Measurements from ENCODE around the gene TPD52L1. TPM values are rescaled to one million over a fixed set of nuclear protein-coding genes. Genes with fewer than 3 reads are reported as not detected.

TPD52L1 gene
- total RNA-seq, 1 donor from 2014 or later = 200 TPM

DNA sequence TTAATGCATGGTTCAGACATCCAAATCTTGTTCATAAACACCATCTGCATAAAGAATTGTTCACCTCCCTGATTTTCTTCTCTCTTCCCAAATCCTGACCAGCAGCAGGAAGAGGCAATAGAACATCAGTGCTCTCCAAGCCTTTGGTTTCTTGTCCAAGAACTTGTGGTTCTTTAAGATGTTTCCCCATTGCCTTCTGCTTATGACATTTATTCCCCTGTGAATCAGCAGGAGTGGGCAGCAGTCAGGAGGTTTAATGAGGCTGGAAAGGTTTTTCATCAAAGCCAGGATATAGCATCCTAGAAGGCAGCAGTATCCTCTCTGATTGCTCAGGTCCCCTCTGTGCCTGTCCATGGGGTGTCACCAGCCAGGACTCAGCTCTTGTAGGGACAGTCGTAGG lies 142.9 kb downstream of the TPD52L1 start:
- Mint-ChIP-seq H3K36me3 (peaks cover 53% of the 10 kb centered on the region), H3K4me3 (no peak overlapping the region), H3K27ac (no peak overlapping the region), H3K4me1 (peaks cover 61% of the 10 kb centered on the region), H3K27me3 (ENCODE audit: low read depth) (no peaks in the 10 kb centered on the region), H3K9me3 (no peaks in the 10 kb centered on the region)
- DNase-seq (ENCODE audit: low spot score in 2 of 2, unreplicated experiment in 2 of 2) = no peak
- TF ChIP-seq, protein P1, sequence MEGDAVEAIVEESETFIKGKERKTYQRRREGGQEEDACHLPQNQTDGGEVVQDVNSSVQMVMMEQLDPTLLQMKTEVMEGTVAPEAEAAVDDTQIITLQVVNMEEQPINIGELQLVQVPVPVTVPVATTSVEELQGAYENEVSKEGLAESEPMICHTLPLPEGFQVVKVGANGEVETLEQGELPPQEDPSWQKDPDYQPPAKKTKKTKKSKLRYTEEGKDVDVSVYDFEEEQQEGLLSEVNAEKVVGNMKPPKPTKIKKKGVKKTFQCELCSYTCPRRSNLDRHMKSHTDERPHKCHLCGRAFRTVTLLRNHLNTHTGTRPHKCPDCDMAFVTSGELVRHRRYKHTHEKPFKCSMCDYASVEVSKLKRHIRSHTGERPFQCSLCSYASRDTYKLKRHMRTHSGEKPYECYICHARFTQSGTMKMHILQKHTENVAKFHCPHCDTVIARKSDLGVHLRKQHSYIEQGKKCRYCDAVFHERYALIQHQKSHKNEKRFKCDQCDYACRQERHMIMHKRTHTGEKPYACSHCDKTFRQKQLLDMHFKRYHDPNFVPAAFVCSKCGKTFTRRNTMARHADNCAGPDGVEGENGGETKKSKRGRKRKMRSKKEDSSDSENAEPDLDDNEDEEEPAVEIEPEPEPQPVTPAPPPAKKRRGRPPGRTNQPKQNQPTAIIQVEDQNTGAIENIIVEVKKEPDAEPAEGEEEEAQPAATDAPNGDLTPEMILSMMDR (IDR thresholded peaks at IDR 0.05; ENCODE audit: unreplicated experiment) = no peak

DNA sequence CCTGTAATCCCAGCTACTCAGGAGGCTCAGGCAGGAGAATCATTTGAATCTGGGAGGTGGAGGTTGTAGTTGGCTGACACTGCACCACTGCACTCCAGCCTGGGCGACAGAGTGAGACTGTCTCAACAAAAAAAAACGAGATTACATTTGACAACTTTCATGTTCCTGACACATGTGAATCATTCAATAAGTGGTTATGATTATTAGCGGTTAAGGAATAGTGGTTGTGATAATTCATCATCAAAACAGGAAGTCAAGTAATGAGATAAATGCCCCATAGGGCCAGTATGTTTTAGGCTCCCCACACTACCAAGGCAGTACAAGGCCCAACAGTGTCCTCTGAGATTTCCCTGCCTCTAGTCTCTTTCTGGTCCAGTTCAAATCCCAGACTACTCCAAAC lies 145.7 kb downstream of the TPD52L1 start:
- Mint-ChIP-seq H3K27me3 (ENCODE audit: low read depth) (no peaks in the 10 kb centered on the region), H3K27ac (peak overlapping the region; percentile 90), H3K4me3 (peak overlapping the region; percentile 77), H3K9me3 (peaks cover under 1% of the 10 kb centered on the region), H3K36me3 (peaks cover 37% of the 10 kb centered on the region), H3K4me1 (peaks cover 49% of the 10 kb centered on the region)
- TF ChIP-seq, protein P1 (IDR thresholded peaks at IDR 0.05; ENCODE audit: unreplicated experiment) = no peak
- DNase-seq (ENCODE audit: low spot score in 2 of 2, unreplicated experiment in 2 of 2) = no peak

DNA sequence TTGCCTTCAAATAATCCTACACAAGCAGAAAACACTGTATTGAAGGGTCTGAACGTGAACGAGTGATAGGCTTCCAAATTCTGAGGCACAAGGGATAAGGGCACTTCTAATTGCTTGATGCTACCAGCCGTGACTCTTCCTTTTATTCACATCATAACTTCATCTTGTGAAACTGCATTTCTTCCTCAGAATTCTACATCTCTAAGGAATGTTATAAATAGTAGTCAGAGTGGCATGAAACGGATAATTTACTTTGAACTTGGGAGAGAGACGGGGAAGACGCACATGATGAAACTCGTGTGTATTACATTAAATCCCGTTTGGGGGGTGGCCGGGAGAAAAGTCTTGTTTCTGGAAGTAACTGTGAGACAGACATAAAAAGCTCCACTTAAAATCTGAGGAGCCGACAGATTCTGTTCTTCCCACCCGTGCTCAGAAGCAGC lies 147.4 kb downstream of the TPD52L1 start:
- Mint-ChIP-seq H3K4me1 (peaks cover 37% of the 10 kb centered on the region), H3K27me3 (ENCODE audit: low read depth) (no peaks in the 10 kb centered on the region), H3K9me3 (peaks cover 12% of the 10 kb centered on the region), H3K36me3 (peaks cover 26% of the 10 kb centered on the region), H3K4me3 (peak overlapping the region; percentile 77), H3K27ac (peak overlapping the region; percentile 90)
- TF ChIP-seq, protein P1 (IDR thresholded peaks at IDR 0.05; ENCODE audit: unreplicated experiment) = no peak
- DNase-seq (ENCODE audit: low spot score in 2 of 2, unreplicated experiment in 2 of 2) = no peak

DNA sequence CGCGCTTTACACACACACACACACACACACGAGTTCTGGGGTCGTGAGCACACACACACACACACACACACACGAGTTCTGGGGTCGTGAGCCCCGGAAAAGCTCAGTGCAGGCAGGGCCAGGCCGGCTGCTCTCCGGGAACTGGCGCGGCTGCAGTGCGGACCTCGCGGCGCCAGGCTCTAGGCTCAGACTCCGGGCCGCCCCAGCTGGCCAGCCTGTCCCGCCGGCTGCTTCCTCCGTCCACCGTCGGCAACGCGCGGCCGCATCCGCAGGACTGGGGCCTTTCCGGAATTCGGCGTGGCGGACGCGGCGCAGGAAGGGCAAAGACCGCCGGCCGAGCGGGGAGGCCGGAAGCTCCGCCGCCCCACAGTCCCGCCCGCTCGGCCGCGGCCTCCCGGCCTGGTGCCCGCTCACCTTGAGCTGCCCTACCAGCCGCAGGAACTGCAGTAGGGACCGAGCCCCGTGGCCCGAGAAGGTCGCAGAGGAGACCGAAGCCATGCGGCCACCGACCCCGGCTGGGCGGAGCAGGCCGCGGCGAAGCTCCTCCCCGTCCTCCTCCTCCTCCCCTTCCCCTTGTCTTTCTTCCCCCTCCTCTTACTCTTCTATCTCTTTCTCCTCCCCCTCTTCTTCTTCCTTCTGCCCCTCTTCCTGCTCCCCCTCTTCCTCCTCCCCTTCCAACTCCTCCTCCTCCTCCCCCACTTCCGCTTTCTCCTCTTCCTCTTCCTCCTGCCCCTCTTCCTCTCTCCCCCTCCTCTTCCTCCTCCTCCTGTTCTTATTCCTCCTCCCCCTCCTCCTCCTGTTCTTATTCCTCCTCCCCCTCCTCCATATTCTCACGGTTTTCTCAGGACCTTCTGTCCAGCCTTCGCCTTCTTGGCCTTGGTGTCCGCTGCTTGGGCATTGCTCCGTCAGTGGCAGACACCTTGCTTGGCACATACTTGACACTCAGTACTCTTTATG lies 148.1 kb downstream of the TPD52L1 start, which contains the start of gene HDDC2:
Gene HDDC2 (minus strand): TSS at position 533 of the 957 bp plus-strand sequence. CDS start 35 bp downstream, at position 498.
- peak within 1 kb of the TSS; percentile 90 for H3K27ac Mint-ChIP-seq
- peaks cover 12% of the 10 kb centered on the region for H3K9me3 Mint-ChIP-seq
- H3K4me3 Mint-ChIP-seq = peak within 1 kb of the TSS; percentile 77
- no peaks in the 10 kb centered on the region for H3K27me3 Mint-ChIP-seq (ENCODE audit: low read depth)
- TF ChIP-seq, protein P1 (IDR thresholded peaks at IDR 0.05; ENCODE audit: unreplicated experiment) = no peak
- H3K36me3 Mint-ChIP-seq = peaks cover 23% of the 10 kb centered on the region
- peaks cover 38% of the 10 kb centered on the region for H3K4me1 Mint-ChIP-seq
- DNase-seq (ENCODE audit: low spot score in 2 of 2, unreplicated experiment in 2 of 2) = peak; percentile 45 to 74

DNA sequence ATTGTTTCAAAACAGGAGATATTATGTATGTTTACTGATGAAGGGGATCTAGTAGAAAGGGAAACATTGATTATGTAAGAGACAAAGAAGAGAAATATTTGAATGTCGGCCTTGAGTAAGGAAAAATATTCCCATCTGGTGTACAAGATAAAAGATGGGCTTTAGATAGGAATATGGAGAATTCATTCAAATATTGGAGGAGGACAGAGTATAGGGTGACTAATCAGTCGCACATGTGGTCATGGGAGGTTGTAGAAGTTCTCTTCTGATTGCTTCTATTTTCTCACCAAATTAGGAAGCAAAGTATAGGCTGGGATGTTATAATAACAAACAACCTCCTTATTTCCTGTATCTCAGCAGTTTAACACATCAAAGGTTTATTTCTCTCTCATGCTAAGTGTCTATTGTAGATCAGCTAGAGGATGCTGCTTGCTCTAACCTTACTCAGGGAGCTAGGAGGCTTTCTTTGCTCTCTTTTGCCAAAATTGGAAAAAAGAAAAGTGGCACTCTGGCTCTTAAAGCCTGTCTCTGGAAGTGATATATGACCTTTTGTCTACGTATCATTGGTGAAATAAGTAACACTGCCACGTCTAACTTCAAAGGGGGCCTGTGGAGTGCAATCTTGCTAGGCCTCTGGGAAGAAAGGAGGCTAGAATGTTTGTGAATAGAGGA lies 149.4 kb downstream of the TPD52L1 start:
- Mint-ChIP-seq H3K9me3 (peaks cover 12% of the 10 kb centered on the region), H3K36me3 (peaks cover 14% of the 10 kb centered on the region), H3K27ac (no peak overlapping the region), H3K27me3 (ENCODE audit: low read depth) (no peaks in the 10 kb centered on the region), H3K4me1 (peaks cover 46% of the 10 kb centered on the region), H3K4me3 (peak overlapping the region; percentile 77)
- DNase-seq (ENCODE audit: low spot score in 2 of 2, unreplicated experiment in 2 of 2) = no peak
- TF ChIP-seq, protein P1 (IDR thresholded peaks at IDR 0.05; ENCODE audit: unreplicated experiment) = no peak

Measured in mesothelial cell of epicardium (in vitro differentiated cells).